NCI-H1436 (cell line): ENCODE measurements around the gene MTFR1L.
"Not testable (repeated sequence)": the region's sequence is repeated elsewhere in the genome, so short reads cannot be mapped to it uniquely, and the experiment has no call there.

ENCODE experiments used
- DNase-seq: peaks from one replicate; lab custom pipeline; 2025; lab: John Stamatoyannopoulos, UW

MTFR1L gene

DNA sequence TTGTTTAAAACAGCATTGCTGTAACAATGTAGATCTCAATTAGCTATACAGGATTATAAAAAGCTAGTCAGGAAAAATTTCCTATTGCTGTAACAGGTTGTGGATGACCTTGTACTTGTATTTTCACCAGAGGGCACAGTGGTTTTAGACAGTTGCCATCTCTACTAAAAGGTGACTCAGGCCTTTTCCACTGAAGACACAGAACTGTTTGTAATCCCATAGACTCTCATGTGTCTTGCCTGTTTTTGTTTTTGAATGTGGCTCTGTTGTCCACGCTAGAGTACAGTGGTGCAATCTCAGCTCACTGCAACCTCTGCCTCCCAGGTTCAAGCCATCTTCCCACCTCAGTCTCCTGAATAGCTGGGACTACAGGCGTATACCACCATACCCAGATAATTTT, 5.9 kb downstream of the MTFR1L start:
- DNase-seq: no peak

DNA sequence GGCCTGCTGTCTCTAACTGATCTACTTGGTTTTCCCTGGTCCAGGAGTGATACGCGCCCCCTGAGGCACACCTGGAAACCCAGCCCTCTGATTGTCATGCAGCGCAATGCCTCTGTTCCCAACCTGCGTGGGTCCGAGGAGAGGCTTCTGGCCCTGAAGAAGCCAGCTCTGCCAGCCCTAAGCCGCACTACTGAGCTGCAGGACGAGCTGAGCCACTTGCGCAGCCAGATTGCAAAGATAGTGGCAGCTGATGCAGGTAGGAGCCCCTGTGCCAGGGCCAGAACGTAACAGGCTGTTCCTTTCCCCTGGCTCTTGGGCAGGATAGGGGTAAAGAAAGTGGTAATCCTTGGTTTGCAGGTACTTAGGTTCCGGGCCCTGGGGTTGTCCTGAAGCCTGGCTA, 6.8 kb downstream of the MTFR1L start:
- DNase-seq: no peak

DNA sequence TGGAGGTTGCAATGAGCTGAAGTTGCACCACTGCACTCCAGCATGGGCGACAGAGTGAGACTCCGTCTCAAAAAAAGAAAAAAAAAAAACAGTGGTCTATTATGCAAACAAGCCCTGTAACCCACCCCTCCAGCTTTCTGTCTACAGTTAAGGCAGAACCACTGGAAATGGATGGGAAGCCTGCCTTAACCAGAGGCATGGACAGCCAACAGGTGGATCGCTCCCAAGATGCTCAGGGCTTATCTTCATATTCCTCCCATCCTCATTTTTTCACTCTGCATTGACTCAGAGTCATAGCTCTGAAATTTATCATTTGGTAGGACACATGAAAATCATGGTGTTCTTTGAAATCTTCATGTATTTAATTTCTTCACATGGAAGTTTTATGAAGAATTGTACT, 8.7 kb downstream of the MTFR1L start:
- no peak for DNase-seq

DNA sequence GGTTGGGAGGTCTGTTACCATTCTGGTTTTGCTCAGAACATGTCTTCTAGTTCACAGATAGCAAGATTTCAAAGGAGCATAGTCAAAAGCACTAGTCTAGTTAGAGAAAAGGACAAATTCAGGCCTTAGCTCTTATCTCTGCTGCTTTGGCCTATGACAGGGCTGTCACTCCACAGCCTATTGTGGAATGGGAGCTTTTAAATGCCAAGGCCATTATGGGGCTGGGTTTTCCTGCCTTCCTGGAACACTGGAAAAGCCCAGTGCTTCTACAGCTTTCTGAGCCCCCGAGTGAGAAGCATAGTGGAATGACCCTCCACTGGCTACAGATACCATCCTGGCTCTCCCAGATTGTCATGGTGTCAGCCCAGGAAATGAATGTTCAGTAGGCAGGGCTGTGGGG, 9.3 kb downstream of the MTFR1L start:
- no peak for DNase-seq

DNA sequence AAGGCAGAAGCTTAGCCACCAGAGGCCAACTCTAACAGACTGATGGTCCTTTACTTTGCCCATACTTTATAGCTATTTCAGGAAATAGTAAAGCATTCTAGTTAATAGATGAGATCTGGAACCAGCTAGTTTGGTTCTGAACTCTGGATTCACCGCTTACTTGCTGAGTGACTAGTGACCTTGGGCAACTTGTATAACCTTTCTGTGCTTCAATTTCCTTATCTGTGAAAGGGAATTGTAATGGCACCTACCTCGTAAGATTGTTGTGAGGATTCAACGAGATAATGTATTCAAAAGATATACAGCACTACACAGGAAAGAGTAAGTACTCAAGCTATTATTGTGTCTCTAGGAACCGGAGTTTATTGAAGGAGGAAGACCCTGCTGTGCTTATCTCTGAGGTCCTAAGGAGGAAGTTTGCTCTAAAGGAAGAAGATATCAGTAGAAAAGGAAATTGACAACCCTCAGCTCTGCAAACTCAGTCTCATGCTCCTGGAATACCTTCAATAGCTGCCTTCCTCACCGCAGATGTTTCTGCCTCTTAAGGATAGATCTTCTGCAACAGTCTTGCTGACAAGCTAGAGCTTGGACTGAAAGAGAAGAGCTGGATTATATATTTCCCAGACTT, 11.9 kb downstream of the MTFR1L start:
- no peak for DNase-seq

DNA sequence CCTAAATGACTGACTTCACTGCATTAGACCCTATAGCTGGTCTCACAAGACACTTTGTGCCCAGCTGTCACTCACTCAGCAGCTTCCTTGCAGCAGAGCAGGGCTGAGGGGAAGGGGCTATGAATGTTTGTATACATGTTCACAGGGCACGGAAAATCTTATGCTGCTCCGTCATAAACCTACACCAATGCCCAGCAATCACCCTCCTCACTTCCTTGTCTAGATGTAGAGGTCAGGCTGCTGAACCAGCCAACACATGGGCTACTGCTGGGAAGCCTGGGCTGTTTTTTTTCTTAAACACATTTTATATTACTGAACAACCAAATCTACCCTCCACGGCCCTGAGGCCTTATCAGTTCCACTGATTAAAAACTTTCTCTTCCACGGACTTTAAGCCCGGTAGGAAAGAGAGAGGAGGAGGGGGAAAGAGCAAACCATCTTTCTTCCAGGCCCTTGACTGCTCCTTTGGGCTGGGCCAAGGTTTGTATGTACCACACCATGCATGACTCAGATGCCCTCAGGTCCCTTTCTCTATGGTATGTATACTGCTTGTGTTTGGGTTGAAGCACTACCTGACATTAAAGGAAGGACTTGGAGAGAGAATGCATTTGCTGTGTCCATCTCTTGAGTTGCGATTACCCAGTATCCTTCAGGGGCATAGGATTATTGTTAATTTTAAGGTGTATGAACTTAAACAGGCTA, 12.7 kb downstream of the MTFR1L start:
- DNase-seq: no peak

DNA sequence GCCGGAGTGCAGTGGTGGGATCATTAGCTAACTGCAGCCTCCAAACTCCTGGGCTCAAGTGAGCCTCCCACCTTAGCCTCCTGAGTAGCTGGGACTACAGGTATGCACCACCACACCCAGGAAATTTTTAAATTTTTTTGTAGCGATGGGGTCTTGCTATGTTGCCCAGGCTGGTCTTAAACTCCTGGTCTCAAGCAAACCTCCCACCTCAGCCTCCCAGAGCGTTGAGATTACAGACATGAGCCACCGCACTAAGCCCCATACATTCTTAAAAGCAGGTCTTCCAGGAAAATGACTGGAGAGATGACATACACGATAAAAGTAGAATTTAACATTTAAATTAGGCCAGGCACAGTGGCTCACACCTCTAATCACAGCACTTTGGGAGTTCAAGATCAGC, 13.4 kb downstream of the MTFR1L start:
- DNase-seq: no peak

DNA sequence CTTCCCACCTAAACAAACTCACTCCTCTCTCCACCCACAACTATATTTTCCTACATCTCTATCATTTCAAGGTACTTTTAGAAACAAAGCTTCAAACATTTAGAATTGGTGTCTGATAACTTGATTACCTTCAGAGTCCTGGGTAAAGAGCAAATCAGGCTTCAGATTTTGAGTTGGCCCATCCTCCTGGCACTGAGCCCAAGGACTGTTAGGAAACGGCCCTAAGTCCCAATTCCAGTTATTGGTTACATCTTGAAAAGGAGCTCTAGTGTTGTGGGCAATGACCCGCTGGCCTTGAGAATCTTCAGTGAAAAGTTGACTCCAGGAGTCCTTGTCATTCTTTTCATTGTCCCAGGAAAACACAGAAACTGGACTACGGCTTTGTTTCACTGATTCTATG, 15.1 kb downstream of the MTFR1L start:
- DNase-seq: no peak

DNA sequence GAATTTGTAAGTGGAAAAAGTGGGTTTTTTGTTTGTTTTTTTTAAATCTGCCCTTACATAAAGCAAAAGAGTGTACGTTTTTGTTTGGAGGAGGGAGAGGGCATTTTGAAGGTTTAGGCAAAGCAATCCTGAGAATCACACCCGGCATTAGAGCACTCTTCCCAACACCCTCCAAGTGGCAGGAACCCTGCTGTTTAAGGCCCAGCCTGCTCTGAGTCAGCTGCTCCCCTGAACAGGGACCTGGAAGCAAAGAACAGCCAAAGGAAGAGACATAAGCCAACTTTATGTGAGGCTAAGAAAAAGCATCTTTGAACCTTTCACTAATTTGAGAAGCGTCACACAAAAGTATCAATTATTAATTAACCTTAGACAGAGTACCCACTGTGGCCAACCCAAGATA, 16.9 kb downstream of the MTFR1L start:
- no peak for DNase-seq

DNA sequence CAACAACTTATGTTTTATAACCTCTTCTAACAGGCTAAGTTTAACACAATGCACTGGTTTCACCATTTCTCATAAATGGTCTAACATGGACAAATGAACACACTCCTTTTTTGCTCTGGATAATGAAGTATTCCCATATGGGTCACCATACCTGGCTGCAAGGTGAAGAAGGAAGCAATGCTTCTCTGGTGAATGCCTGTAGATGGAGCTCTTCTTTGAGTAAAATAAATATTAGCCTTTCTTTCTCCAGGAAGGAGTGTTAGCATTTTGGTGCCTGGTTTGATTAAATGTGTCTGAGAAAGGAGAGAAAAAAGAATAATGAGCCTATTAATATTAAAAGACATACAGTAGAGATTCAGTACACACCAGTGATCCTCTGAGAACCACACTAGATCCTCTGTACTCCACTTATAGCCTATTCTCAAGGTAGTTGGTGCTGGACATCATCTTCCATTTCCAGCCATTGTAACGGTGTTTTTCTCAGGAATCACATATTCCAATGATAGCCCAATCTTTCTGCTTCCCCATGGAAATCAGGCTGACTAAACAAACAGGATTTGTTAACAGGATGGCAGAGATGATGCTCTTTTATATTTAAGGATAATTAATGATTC, 17.6 kb downstream of the MTFR1L start:
- DNase-seq: no peak

DNA sequence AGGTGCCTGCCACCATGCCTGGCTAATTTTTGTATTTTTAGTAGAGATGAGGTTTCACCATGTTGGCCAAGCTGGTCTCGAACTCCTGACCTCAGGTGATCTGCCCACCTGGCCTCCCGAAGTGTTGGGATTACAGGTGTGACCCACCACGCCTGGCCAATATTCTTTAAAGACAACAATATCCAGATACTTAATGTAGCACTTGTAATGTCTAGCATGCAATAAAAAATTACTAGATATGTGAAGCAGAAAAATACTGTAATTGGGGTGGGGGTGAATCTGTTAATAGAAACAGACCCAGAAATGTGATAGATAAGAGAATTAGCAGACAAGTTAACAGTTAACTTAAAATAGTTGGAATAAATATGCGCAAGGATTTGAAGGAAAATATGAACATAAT, 20.1 kb downstream of the MTFR1L start:
- not testable (repeated sequence) for DNase-seq

DNA sequence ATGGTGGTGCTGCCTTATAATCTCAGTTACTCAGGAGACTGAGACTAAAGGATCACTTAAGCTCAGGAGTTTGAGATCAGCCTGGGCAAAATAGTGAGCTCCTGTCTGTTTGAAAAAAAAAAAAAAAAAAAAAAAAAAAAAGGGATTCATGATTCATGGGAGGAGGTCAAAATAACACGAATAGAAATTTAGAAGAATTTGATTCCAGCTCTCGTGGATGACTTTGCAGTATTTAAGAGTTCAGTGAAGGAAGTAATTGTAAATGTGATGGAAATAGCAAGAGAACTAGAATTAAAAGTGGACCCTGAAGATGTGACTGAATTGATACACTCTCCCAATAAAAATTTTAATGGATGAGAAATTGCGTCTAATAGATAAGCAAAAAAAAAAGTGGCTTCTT, 23.7 kb downstream of the MTFR1L start:
- DNase-seq: no peak

DNA sequence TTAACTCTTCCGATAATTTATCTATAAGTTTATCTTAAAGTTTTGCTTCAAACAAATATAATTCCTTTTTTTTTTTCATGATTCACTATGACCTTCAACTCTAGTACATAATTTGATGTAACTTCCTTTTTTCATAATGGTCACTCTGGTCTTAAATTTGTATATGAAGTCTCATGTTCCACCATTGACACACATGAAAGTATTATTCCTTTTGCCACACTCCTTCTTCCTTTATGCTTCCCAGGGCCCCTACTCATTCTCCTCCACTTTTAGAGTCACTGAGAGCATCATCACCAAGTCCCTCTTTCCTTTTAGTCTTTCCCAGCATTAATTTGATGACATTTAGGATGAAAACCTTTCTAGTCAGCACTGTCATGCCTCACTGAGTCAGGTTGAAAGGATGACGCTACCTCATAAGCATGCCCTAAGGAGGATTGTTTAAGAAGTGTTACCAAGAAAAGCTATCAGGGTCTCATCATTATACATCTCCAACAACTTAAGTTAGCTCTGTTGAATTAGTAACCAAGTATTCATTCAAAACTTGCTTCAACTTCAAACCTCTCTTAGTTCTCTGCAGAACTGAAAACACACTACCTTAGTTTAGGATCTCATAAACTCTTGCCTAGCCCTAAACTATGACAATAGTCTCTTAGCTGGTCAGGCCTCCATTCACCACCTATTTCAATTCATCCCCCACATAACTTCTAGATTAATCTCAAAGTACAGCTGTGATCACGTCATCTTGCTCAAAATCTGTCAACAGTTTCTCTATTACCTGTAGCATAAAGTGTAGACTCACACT, 25.0 kb downstream of the MTFR1L start:
- DNase-seq: no peak

DNA sequence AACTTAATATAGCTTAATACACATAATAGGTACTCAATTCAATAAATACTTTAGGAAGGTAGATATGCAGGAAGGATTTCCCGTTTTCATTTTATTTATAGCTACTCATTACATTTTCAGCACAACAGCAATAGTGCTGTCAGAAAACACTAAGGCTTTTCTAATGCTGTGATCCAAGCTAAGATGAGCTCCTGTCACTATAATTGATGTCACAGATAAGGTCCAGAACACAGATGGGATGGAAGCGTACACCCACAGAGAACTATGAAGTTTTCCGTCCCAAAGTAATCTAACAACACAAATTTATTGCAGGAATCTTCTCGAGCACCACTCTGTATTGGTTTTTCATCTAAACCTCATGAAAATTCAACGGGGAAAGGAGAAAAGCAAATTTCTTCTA, 25.9 kb downstream of the MTFR1L start:
- no peak for DNase-seq

DNA sequence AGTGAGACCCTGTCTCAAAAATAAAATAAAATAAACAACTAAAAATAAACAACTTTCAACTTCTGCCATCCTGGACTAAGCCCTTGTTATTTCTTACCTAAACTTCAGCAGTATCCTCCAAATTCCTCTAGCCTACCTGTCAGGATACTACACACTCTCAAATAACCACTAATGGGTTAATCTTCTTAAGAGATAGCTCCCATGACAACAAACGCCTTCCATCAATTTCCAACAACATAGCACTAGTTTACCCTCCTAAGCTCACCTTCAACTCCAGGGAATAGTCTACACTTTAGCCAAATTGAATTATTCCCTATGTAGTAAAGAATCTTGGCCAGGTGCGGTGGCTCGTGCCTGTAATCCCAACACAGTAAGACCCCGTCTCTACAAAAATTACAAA, 28.2 kb downstream of the MTFR1L start:
- no peak for DNase-seq

DNA sequence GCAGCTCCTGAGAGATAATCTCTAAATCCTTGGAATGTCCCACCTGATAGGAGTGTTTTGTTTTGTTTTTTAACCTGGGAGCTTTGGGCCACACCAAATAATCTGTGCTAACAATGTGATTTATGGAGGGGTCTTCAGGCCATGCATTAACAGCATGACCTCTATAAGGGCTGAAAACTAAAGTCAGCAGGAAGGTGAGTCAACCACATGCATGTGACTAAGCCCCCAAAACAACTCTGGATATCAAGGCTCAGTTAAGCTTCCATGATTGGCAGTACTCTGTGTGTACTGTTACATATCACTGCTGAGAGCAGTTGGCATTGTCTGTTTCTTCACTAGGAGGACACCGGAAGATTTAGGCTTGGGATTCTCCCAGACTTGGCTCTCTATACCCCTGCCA, 28.8 kb downstream of the MTFR1L start:
- DNase-seq: no peak

DNA sequence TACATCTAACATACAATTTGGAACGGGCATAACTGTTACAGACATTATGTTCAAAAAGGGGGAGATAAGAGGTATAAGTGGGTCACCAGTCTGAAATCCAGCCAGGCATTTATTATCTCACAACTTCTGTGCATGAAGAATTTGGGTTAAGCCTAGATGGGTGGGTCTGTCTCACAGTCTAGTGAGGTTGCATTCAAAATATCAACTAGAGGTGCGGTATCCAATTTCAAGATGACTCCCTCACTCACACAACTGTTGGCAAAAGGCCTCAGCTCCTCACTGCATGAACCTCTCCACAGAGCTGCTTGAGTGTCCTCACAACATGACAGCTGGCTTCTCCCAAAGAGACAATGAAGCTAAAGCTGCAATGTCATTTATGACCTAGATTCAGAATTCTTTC, 34.8 kb downstream of the MTFR1L start:
- no peak for DNase-seq

DNA sequence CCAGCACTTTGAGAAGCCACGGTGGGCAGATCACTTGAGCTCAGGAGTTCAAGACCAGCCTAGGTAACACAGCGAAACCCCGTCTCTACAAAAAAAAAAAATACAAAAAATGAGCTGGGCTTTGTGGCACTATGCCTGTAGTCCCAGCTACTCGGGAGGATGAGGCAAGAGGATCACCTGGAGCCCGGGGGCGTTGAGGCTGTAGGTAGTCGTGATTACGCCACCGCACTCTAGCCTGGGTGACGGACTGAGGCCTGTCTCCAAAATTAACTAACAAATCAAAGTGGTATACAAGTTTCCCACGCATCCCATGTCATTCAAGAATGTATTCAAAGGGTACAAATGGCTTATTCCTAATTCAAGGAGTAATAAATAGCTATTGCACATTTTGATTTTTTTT, 37.1 kb downstream of the MTFR1L start:
- DNase-seq: no peak

DNA sequence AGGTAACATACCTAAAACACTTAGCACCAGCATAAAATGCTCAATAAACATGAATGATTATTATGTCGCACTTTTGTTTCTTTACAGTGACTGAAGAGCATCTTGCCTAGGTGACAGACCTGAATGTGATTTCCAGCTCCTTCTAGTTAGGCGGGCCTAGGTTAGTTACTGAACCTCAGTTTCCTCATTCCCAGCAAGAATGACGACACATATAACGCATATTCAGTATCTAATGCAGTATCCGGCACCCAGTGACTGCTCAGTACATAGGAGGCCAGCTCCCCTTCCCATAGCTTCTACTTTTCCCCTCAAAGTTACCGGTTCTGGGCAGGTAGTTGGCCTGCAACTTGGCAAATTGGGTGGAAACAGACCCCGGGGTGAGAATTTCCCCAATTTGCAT, 38.7 kb downstream of the MTFR1L start:
- DNase-seq: no peak

DNA sequence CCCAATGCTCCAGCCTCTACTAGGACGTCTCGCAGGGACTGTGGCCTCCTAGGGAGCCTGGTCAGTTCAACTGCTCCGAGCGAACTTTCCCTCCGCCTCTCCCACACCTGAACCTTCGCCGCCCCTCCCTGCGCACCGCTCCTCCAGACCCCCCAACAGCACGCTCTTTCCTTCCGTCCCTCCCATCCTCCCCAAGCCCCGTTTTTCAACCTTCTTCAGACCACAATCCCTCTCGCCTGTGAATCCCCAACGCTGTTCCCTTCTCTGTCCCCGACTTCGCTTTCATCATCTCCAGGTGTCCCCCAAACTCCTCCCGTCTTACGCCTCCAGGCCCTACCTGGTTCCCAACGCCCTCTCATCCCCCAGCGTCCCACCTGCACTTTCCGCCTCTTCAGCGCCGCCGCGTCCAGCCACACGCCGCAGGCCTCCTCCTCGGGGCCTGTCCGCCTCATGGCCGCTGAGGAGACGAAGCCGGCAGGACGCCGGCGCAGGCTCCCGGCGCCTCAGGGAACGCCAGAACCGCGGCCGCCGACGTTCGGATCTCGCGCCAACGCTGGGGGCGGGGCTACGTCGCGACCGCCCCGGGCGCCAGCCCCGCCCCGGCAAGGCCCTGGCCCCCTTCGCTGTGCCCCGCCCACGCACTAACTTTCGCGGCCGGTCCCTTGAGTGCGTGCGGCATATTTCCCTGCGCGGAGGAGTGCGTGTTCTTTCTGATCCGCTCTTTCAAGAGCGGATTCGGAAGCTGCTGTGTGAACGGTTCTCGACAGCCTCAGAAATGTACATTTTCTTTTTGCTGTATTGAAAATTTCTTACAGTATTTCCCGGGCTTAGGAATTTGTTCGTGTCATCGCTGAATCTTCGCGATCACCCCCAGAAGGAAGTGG, 39.4 kb downstream of the MTFR1L start, which contains the start of gene AUNIP:
AUNIP (minus strand) TSS at position 552 of the 884 bp plus-strand sequence; CDS start at position 452, 100 bp downstream.
- peak; percentile 70 for DNase-seq
